ENCODE data around the gene ALDH3B2.

Gene ALDH3B2

GRCh38 chr11:67612751-67613150 lies 61.7 kb downstream of the ALDH3B2 start:
- DNase-seq, result no peak

Measured in cortex of kidney (tissue), 1 donor.